CD4-positive, alpha-beta memory T cell (primary cell): Measurements from ENCODE around the gene GSPT1. TPM values are rescaled to one million over a fixed set of nuclear protein-coding genes. Genes with fewer than 3 reads are reported as not detected.

Experiments used
- CTCF ChIA-PET: fragments of 350-600 bp; sonication (Branson Sonifier 250); formaldehyde crosslinking; loops from one replicate; lab custom pipeline; 2021; ENCODE audit warnings: inconsistent platforms; ENCODE audit not compliant: partially characterized antibody; lab: Charles Lee
- POLR2A ChIA-PET: fragments of 350-600 bp; sonication (Branson Sonifier 250); formaldehyde crosslinking; loops from one replicate; lab custom pipeline; 2021; ENCODE audit not compliant: partially characterized antibody; lab: Charles Lee
- DNase-seq, 5 donors: peaks; one replicate each; pipeline versions ENCODE4 v3.0.0 to v3.0.0-alpha.2; 2020 to 2022; ENCODE audit warnings: mixed read lengths in 1 of 5
- H3K27ac ChIP-seq: one replicate; pipeline ENCODE4 v1.7.0; 2013; ENCODE audit warnings: low read depth, low read length
- H3K27me3 ChIP-seq: 2 replicates; pipeline ENCODE4 v1.7.0; 2013; ENCODE audit warnings: mild to moderate bottlenecking, low read length, moderate library complexity; ENCODE audit not compliant: insufficient read depth
- H3K36me3 ChIP-seq: 2 replicates; pipeline ENCODE4 v1.7.0; 2013; ENCODE audit warnings: mild to moderate bottlenecking, low read length, moderate library complexity; ENCODE audit not compliant: insufficient read depth
- H3K4me1 ChIP-seq: 2 replicates; pipeline ENCODE4 v1.7.0; 2013; ENCODE audit warnings: mild to moderate bottlenecking, low read length, moderate library complexity; ENCODE audit not compliant: insufficient read depth
- H3K4me3 ChIP-seq, 2 donors: one replicate each; pipeline ENCODE4 v1.7.0; 2013; ENCODE audit warnings: low read length in 2 of 2, mild to moderate bottlenecking in 1 of 2
- H3K9me3 ChIP-seq, 2 donors: one replicate each; pipeline ENCODE4 v1.7.0; 2013; ENCODE audit warnings: low read length in 2 of 2, control low read depth in 1 of 2; ENCODE audit not compliant: control insufficient read depth in 1 of 2
- H3K27ac Mint-ChIP-seq, 7 donors: one replicate each; pipeline ENCODE4 v1.8.0; 2020 to 2021; ENCODE audit warnings: mixed read lengths in 7 of 7, mild to moderate bottlenecking in 6 of 7, inconsistent platforms in 3 of 7, moderate library complexity in 3 of 7
- H3K27me3 Mint-ChIP-seq, 2 donors: one replicate each; pipeline ENCODE4 v1.8.0; 2020 to 2021; ENCODE audit warnings: mixed read lengths in 2 of 2
- H3K36me3 Mint-ChIP-seq, 2 donors: one replicate each; pipeline ENCODE4 v1.8.0; 2020 to 2021; ENCODE audit warnings: mixed read lengths in 2 of 2, inconsistent platforms in 1 of 2, mild to moderate bottlenecking in 1 of 2
- H3K4me1 Mint-ChIP-seq, 4 donors: one replicate each; pipeline ENCODE4 v1.8.0; 2020 to 2021; ENCODE audit warnings: mixed read lengths in 4 of 4, mild to moderate bottlenecking in 1 of 4
- H3K4me3 Mint-ChIP-seq, 8 donors: one replicate each; pipeline ENCODE4 v1.8.0; 2020 to 2021; ENCODE audit warnings: mixed read lengths in 8 of 8, mild to moderate bottlenecking in 7 of 8, moderate library complexity in 6 of 8, inconsistent platforms in 3 of 8
- H3K9me3 Mint-ChIP-seq, 8 donors: one replicate each; pipeline ENCODE4 v1.8.0; 2020 to 2021; ENCODE audit warnings: mixed read lengths in 8 of 8, mild to moderate bottlenecking in 5 of 8, inconsistent platforms in 3 of 8, moderate library complexity in 1 of 8
- intact Hi-C: fragments of 100-400 bp; cut with micrococcal nuclease; formaldehyde crosslinking; loops from one replicate; pipeline ENCODE4 v1.15.1; 2023
- polyA plus RNA-seq, 2 donors: library from polyadenylated mRNA; unstranded; fragments of 300-500 nt; fragmentation: Illumina TruSeq; gene quantifications; one replicate each; pipeline ENCODE4 v1.2.3, GENCODE V29; 2021
- total RNA-seq, 2 experiments: library from RNA; stranded (reverse); gene quantifications; one replicate each; pipeline ENCODE4 v1.2.3, GENCODE V29; 2021

Gene GSPT1
- total and polyA plus RNA-seq, 4 experiments from 2014 or later = 89.0 to 106 (median 98.7) TPM

DNA sequence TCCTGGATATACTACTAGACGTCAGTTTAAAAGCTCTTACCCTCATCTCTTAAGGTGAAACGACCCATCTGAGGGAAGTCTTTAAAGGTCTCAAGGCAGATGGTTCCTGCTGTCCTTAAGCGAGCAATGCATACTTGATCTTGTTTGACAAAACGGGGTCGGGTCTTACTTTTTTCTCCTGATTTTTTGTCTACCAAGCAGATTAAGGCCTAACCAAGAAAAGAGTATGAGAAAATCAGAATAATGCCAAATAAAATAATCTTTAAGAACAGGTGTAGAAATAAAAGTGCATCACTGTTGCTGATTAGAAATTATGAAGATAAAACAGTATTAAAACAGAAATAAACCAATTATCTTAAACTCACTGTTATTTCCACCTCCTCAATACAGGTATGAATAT, 40.0 kb downstream of the GSPT1 start:
- Histone ChIP-seq H3K36me3 (peaks cover 40% of the 10 kb centered on the region), H3K27ac (no peak overlapping the region), H3K4me3 (no peak overlapping the region), H3K9me3 (no peaks in the 10 kb centered on the region), H3K4me1 (no peaks in the 10 kb centered on the region), H3K27me3 (no peaks in the 10 kb centered on the region)
- ChIA-PET CTCF (interaction anchor here (1.1 kb wide), 1 partner anchor 11 kb away, joined by 5 read pairs; no protein-coding TSS in a partner anchor), POLR2A (no interaction called here)
- no peak overlapping the region for H3K27ac Mint-ChIP-seq
- H3K9me3 Mint-ChIP-seq = no peaks in the 10 kb centered on the region
- peaks cover 0 to 2% (median 1%) of the 10 kb centered on the region in 4 donors for H3K4me1 Mint-ChIP-seq
- H3K27me3 Mint-ChIP-seq = no peaks in the 10 kb centered on the region
- H3K4me3 Mint-ChIP-seq = no peak overlapping the region
- no peak for DNase-seq
- peaks cover 35 to 69% of the 10 kb centered on the region in 2 donors for H3K36me3 Mint-ChIP-seq
- intact Hi-C loops = no loop called here

- Histone ChIP-seq H3K4me3 (no peak overlapping the region), H3K4me1 (no peaks in the 10 kb centered on the region), H3K27ac (no peak overlapping the region), H3K27me3 (no peaks in the 10 kb centered on the region), H3K36me3 (peaks cover 24% of the 10 kb centered on the region), H3K9me3 (no peaks in the 10 kb centered on the region)
- intact Hi-C loops = no loop called here
- H3K4me3 Mint-ChIP-seq = no peak overlapping the region
- DNase-seq = no peak
- peaks cover 25 to 58% of the 10 kb centered on the region in 2 donors for H3K36me3 Mint-ChIP-seq
- peaks cover 0 to 6% (median 2%) of the 10 kb centered on the region in 4 donors for H3K4me1 Mint-ChIP-seq
- POLR2A ChIA-PET = no interaction called here
- no peaks in the 10 kb centered on the region for H3K9me3 Mint-ChIP-seq
- H3K27ac Mint-ChIP-seq = peak overlapping the region in 3 of 7 donors; percentile 37 to 57 (median 44)
- CTCF ChIA-PET = no interaction called here
- no peaks in the 10 kb centered on the region for H3K27me3 Mint-ChIP-seq
These were observed 44.6 kb downstream of the GSPT1 start for GRCh38 chr16:11871193-11871592.

DNA sequence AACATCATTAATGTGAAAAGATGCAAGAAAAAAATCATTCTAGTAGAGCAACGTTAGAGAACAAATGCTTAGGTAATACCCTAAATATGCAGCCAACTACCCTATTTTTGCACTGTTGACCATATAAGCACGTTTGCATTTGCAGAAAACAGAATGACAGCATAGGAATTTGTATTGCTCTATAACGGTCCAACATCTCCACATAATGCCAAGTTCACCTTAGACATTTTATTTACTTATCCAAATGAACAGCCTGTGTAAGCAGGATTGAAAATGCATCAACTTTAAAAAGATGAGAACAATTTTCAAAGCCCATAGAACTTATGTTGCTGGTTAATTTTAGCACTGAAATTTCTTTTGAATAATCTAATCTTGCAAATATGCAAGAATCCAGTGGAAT, 45.4 kb downstream of the GSPT1 start:
- H3K4me1 ChIP-seq = no peaks in the 10 kb centered on the region
- peaks cover 16% of the 10 kb centered on the region for H3K36me3 ChIP-seq
- no peak for DNase-seq
- ChIA-PET CTCF (no interaction called here), POLR2A (no interaction called here)
- Mint-ChIP-seq H3K4me1 (peaks cover 2 to 7% (median 5%) of the 10 kb centered on the region in 4 donors), H3K4me3 (no peak overlapping the region), H3K36me3 (peaks cover 19 to 50% of the 10 kb centered on the region in 2 donors), H3K27ac (peak overlapping the region in 2 of 7 donors; percentile 7), H3K9me3 (no peaks in the 10 kb centered on the region), H3K27me3 (no peaks in the 10 kb centered on the region)
- no peak overlapping the region for H3K27ac ChIP-seq
- intact Hi-C loops = no loop called here
- H3K9me3 ChIP-seq = no peaks in the 10 kb centered on the region
- no peak overlapping the region for H3K4me3 ChIP-seq
- H3K27me3 ChIP-seq = no peaks in the 10 kb centered on the region

GRCh38 chr16:11869353-11870228, 46.2 kb downstream of the GSPT1 start:
- CTCF ChIA-PET = no interaction called here
- peaks cover 13 to 42% of the 10 kb centered on the region in 2 donors for H3K36me3 Mint-ChIP-seq

DNA sequence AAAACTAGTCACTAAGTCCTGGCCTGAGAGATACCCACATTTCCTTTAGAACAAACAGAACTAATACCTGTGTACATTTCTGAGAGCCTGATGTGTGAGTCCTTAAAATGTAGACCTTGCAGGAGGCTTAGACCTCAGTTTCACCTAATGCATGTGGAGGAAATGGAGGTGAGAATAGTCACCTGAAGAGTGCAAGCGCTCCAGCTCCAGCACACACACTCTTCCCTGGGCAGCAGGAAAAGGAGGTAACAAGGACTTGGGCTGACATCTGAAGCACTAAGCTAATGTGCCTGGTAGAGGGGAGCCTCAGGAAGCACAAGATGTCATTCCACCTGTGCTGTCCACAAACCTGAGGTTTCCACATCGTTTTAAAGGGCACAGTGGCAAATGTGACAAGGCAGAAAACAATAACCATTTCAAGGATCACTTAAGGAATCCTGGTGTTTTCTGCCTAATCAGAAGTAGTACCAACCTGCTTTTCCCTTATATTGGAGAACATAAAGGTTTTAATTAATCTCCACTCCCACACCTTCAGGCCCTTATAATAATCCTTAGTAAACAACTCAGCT, 47.3 kb downstream of the GSPT1 start:
- no peaks in the 10 kb centered on the region for H3K9me3 Mint-ChIP-seq
- H3K4me1 ChIP-seq = no peaks in the 10 kb centered on the region
- H3K27ac ChIP-seq = no peak overlapping the region
- intact Hi-C loops = no loop called here
- no peaks in the 10 kb centered on the region for H3K9me3 ChIP-seq
- no peaks in the 10 kb centered on the region for H3K27me3 Mint-ChIP-seq
- no peaks in the 10 kb centered on the region for H3K27me3 ChIP-seq
- no peak overlapping the region for H3K4me3 Mint-ChIP-seq
- H3K27ac Mint-ChIP-seq = peak overlapping the region in 4 of 7 donors; percentile 53 to 70 (median 64)
- H3K36me3 ChIP-seq = peaks cover 11% of the 10 kb centered on the region
- ChIA-PET CTCF (no interaction called here), POLR2A (interaction anchor here (1.3 to 1.5 kb wide), 2 partner anchors 11 to 18 kb away, joined by 3 to 5 read pairs; partner anchors contain the start of gene RSL1D1)
- DNase-seq = no peak
- H3K36me3 Mint-ChIP-seq = peaks cover 10 to 32% of the 10 kb centered on the region in 2 donors
- peaks cover 6 to 14% (median 9%) of the 10 kb centered on the region in 4 donors for H3K4me1 Mint-ChIP-seq
- no peak overlapping the region for H3K4me3 ChIP-seq

More at GRCh38 chr16:11869353-11870228, 46.2 kb downstream of the GSPT1 start:
- Mint-ChIP-seq H3K27me3 (no peaks in the 10 kb centered on the region), H3K4me1 (peaks cover 4 to 14% (median 8%) of the 10 kb centered on the region in 4 donors), H3K27ac (peak overlapping the region in 3 of 7 donors; percentile 2 to 18 (median 8)), H3K4me3 (no peak overlapping the region), H3K9me3 (no peaks in the 10 kb centered on the region)
- H3K36me3 ChIP-seq = peaks cover 11% of the 10 kb centered on the region
- intact Hi-C loops = no loop called here
- DNase-seq = no peak
- no peaks in the 10 kb centered on the region for H3K9me3 ChIP-seq
- H3K27ac ChIP-seq = no peak overlapping the region
- no peaks in the 10 kb centered on the region for H3K27me3 ChIP-seq
- H3K4me1 ChIP-seq = no peaks in the 10 kb centered on the region
- no peak overlapping the region for H3K4me3 ChIP-seq
- POLR2A ChIA-PET = interaction anchor here (1.5 kb wide), 1 partner anchor 19 kb away, joined by 5 read pairs; the partner anchor contains the start of gene RSL1D1

GRCh38 chr16:11862489-11862888, 53.3 kb downstream of the GSPT1 start:
- CTCF ChIA-PET = no interaction called here
- POLR2A ChIA-PET = no interaction called here
- no peaks in the 10 kb centered on the region for H3K9me3 ChIP-seq
- H3K36me3 ChIP-seq = no peaks in the 10 kb centered on the region
- no peak overlapping the region for H3K27ac ChIP-seq
- H3K4me1 Mint-ChIP-seq = peaks cover 10 to 18% (median 12%) of the 10 kb centered on the region in 4 donors
- H3K4me1 ChIP-seq = no peaks in the 10 kb centered on the region
- no peak overlapping the region for H3K4me3 ChIP-seq
- H3K27ac Mint-ChIP-seq = peak overlapping the region in 1 of 7 donors; percentile 19
- H3K9me3 Mint-ChIP-seq = no peaks in the 10 kb centered on the region
- H3K4me3 Mint-ChIP-seq = no peak overlapping the region
- H3K36me3 Mint-ChIP-seq = no peaks in the 10 kb centered on the region
- H3K27me3 ChIP-seq = no peaks in the 10 kb centered on the region
- no peaks in the 10 kb centered on the region for H3K27me3 Mint-ChIP-seq
- intact Hi-C loops = no loop called here
- DNase-seq = no peak

DNA sequence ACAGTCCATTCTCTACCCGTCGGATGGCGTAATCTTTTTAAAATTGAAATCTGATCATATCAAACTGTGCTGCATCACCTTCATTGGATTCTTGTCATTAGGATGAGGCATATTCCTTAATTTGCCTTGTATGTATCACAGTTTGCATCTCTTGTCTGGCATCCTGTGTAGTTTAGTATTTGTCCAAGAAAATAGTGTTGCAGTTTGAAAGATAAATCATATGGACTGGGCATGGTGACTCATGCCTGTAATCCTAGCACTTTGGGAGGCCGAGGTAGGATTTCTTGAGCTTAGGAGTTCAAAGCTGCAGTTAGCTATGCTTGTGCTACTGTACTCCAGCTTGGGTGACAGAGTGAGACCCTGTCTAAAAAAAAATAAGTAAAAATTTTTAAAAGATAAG, 58.6 kb downstream of the GSPT1 start:
- H3K9me3 Mint-ChIP-seq = no peaks in the 10 kb centered on the region
- CTCF ChIA-PET = no interaction called here

More for the DNA sequence above, 58.6 kb downstream of the GSPT1 start:
- H3K27ac ChIP-seq = no peak overlapping the region
- POLR2A ChIA-PET = interaction anchor here (1.4 kb wide), 1 partner anchor 11 kb away, joined by 3 read pairs; no protein-coding TSS in a partner anchor
- no peaks in the 10 kb centered on the region for H3K9me3 ChIP-seq
- H3K36me3 Mint-ChIP-seq = peaks cover 0 to 3% of the 10 kb centered on the region in 2 donors
- DNase-seq = no peak
- no peaks in the 10 kb centered on the region for H3K27me3 Mint-ChIP-seq
- H3K27ac Mint-ChIP-seq = peak overlapping the region in 1 of 7 donors; percentile 10
- peaks cover 21 to 48% (median 29%) of the 10 kb centered on the region in 4 donors for H3K4me1 Mint-ChIP-seq
- H3K4me3 Mint-ChIP-seq = no peak overlapping the region
- peaks cover 23% of the 10 kb centered on the region for H3K4me1 ChIP-seq
- H3K36me3 ChIP-seq = no peaks in the 10 kb centered on the region
- intact Hi-C loops = no loop called here
- no peak overlapping the region for H3K4me3 ChIP-seq
- H3K27me3 ChIP-seq = no peaks in the 10 kb centered on the region
